GM19468 (cell line): ENCODE measurements around the gene D2HGDH.
"Not testable (repeated sequence)": the region's sequence is repeated elsewhere in the genome, so short reads cannot be mapped to it uniquely, and the experiment has no call there.

Experiments used
- ATAC-seq: cut with Tn5 transposase; IDR thresholded peaks from one replicate; pipeline ENCODE4 v1.9.1; 2021; ENCODE audit warnings: mild to moderate bottlenecking, moderate library complexity, moderate number of reproducible peaks; ENCODE audit not compliant: unreplicated experiment; ENCODE audit errors: extremely low read depth

The D2HGDH gene

GRCh38 chr2:241746084-241746483 lies 11.7 kb downstream of the D2HGDH start:
- ATAC-seq = no peak

GRCh38 chr2:241748468-241749256 lies 14.2 kb downstream of the D2HGDH start:
- no peak for ATAC-seq

- no peak for ATAC-seq
Measured at GRCh38 chr2:241750076-241750840, 15.8 kb downstream of the D2HGDH start.

DNA sequence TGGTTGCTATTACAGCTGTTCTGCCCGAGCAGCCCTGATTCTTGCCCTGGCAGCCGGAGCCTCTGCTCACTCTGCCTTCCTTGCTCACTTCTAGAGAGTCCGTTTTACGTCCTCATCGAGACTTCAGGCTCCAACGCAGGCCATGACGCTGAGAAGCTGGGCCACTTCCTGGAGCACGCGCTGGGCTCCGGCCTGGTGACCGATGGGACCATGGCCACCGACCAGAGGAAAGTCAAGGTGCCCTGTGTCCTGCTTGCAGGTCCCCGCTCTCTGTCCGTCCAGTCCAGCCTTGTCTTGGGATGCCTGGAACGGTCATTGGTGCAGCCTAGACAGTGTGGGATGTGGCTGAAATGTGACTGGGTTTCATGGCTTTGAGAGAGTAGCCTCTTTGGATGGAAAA lies 16.7 kb downstream of the D2HGDH start:
- ATAC-seq = no peak

GRCh38 chr2:241751776-241752175 lies 17.3 kb downstream of the D2HGDH start:
- ATAC-seq = no peak

- ATAC-seq = no peak
Measured at GRCh38 chr2:241752253-241752652, 17.8 kb downstream of the D2HGDH start.

- ATAC-seq = no peak
Measured at GRCh38 chr2:241752689-241753276, 18.4 kb downstream of the D2HGDH start.

DNA sequence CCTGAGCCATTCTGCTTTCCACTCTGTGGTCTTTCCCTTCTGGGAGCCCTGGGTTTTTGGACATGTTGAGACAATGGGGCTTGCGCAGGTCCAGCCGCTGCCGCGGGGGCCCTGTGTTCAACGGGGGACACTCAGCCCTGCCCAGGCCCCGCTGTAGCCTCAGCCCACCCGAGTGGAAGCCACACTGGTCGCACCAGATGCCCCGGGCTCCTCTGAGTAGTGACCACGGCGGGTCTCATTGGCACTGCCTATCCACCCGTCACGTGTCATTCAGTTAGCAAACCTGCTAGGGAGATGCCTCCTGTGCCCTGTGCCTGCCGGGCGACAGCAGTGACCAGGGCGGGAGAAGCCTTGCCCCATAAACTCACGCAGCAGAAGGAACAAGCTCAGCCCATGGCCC lies 19.1 kb downstream of the D2HGDH start:
- ATAC-seq = no peak

DNA sequence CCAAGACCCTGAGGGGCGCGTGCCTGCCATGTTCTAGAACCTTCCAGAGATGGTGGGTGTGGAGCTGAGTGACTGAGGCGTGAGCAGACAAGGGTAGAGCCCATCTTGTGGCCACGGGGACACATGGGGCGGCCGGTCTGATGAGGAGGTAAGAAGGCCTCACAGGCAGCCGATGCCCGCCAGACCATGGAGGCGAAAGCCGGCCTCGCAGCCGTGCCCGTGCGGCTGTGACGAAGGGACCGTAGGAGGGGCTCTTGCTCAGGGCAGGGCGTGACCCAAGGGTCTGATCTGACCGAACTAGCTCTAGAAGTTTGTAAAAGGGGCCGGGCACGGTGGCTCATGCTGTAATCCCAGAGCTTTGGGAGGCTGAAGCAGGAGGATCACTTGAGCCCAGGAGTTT lies 19.6 kb downstream of the D2HGDH start:
- ATAC-seq = no peak

DNA sequence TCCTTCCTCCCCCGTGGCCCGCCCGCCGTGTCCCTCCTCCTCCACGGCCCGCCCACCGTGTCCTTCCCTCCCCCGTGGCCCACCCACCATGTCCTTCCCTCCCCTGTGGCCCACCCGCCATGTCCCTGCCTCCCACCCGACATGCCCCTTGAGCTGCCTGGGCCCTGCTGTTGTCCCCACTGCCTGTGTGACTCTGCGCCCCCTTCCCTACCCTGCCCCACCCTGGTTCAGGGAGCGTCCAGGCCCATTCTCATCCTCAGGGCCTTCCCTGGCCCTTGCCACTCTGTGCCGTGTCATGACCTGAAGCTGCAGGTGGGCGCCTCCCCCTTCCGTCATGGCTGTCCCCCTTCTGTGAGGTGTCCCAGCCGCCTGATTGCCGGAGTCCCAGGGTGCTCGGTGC lies 20.7 kb downstream of the D2HGDH start:
- ATAC-seq = no peak

DNA sequence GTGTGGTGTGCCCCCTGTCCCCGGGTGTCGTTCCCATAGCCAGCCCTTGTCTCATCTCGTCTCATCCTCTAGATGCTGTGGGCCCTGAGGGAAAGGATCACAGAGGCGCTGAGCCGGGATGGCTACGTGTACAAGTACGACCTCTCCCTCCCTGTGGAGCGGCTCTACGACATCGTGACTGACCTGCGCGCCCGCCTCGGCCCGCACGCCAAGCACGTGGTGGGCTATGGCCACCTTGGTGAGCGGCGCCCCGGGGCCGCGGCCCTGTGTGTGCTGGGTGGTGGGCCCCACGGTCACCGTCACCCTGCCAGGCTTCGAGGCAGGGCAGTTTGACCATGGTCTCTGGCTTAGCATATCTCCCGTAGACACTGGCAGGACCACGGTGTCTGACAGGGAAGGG lies 21.3 kb downstream of the D2HGDH start:
- ATAC-seq = no peak

DNA sequence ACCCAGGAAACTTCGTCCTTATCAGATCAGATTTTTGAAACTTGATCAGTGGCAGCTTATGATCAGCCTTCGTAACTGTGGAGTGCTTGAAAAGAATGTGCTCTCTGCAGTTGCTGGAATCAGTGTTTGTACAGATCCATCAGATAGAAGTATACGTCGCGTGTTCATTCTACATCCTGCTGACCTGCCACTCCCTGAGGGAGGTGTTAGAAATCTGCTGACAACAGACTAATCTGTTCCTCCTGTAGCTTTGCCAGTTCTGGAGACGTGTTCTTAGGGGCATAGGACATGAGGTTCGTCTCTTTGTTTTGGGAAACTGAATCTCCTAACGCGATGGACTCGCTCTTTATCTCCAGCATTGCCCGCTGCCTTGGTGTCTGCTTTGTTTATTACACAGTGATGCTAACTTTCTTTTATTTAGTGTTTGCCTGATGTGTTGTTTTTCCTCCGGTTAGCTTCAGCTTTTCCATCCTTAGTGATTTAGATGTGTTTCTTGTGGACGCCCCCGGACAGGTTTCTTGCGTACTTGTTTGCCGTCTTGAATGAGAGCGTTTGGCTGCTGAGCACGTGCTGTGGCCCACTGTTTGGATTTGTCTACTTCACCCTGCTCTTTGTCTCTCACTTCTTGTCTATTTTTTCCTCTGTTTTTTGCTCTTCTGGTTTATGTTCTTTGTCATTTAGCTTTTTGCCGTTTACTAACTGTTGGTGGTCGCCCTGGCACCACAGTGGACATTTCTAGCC lies 24.8 kb downstream of the D2HGDH start:
- no peak for ATAC-seq

- not testable (repeated sequence) for ATAC-seq
Measured at GRCh38 chr2:241759893-241760292, 25.5 kb downstream of the D2HGDH start.

DNA sequence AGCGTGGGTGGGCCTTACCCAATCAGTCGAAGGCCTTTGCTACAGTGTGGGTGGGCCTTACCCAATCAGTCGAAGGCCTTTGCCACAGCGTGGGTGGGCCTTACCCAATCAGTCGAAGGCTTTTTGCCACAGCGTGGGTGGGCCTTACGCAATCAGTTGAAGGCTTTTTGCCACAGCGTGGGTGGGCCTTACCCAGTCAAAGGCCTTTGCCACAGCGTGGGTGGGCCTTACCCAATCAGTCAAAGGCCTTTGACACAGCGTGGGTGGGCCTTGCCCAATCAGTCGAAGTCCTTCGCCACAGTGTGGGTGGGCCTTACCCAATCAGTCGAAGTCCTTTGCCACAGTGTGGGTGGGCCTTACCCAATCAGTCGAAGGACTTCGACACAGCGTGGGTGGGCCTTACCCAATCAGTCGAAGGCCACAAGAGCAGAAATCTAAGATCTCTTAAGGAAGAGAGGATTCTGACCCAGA lies 25.9 kb downstream of the D2HGDH start:
- no peak for ATAC-seq

- ATAC-seq = no peak
Measured at GRCh38 chr2:241762321-241762932, 28.0 kb downstream of the D2HGDH start.

- no peak for ATAC-seq
Measured at GRCh38 chr2:241762933-241763369, 28.5 kb downstream of the D2HGDH start.

DNA sequence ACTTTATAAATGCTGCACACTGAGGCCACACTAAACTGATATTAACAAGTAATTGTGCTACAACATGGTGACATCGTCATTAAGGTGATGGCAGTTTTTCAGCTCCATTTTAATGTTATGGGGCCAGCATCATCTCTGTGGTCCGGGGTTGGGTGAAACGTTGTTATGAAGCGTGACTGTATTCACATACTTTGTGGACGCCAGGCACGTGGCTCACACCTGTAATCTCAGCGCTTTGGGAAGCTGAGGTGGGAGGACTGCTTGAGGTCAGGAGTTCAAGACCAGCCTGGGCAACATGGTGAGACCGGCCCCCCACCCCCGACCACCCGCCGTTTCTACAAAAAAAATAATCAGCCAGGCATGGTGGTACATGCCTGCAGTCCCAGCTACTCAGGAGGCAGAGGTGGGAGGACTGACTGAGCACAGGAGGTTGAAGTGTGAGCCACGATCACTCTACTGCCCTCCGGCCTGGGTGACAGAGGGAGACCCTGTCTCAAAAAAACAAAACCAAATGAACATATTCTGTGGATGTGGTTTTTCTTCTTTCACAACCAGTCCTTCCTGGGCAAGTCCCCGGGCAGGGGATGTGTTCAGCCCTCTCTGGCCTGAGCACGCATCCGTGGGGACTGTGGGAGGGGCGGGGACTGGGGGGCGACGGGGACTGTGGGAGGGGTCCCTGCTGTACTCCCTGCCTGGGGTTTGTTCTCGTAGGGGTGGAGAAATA lies 29.3 kb downstream of the D2HGDH start:
- no peak for ATAC-seq

- no peak for ATAC-seq
Measured at GRCh38 chr2:241764275-241765241, 30.1 kb downstream of the D2HGDH start.
